ENCODE results near the gene PRH2.

The PRH2 gene

DNA sequence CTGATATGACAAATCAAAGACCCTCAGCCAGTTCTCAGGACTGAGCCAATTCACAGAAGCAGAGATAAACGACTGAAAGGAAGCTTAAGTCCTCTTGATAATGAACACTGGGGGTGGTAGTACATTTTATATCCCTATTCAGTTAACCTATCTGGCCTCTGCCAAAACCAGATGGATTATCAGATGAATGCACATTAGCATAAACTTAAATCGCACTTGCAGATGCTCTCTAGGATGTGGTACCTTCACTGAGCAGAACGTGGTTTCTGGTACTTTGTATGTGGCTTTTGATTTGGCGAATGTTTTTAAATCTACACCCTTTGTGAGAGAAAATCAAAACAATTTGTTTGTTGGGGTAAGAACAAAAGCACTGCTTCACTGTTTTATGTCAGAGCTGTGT lies 31.2 kb downstream of the PRH2 start:
- no peak for DNase-seq (ENCODE audit: low read depth)

DNA sequence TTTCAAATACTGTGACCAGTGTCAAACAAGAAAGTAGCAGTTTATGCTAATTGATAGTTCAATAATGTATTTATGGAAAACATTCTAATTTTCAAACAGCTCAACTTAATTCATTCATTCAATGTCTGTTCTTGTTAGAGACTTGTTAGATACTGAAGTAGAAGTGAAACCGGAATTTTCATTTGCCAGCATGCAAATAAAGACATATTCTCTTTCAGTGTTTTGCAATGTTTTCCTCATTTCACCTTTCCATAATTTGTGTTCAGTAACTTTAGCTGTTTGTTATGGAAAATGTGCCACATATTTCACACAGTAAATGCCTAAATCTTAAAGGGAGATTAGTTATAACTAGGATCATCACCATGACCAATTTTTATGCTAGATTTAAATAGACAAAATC lies 36.4 kb downstream of the PRH2 start:
- DNase-seq (ENCODE audit: low read depth), result no peak

DNA sequence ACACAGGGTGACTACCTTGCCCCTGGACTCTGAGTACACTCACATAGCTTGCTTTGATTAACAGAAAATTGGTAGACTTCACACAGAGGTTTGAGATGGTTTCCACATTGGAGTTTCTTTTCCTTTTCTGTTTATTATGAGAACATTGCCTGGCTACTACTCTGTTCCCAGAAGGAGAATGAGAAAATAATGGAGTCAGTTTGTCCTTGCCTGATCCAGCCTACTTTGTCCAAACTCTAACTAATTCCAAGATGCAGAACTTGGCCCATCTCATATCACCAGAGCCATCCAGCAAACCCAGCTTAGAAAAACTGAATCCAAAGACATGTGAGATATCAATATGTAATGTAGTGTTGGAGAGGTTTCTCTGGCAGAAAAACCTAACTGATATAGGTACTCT lies 37.3 kb downstream of the PRH2 start:
- DNase-seq (ENCODE audit: low read depth), result no peak

DNA sequence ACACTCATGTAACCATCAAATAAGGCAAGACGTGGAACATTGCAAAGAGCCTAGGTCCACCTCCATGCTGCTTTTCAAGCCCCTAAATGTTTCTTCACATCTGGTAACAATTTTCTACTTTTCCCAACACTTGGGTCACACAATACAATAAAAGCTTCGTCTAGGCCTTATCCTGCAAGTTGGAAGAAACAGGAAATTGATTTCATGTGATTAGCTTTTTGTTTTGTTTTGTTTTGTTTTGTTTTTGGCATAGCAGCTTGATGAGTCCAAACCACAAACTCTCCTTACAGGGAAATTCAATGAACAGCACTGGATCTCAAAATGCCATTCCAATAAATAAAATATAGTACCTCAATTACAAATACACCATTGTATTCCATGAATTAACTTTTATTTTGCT lies 38.4 kb downstream of the PRH2 start:
- DNase-seq (ENCODE audit: low read depth), result peak; percentile 68

DNA sequence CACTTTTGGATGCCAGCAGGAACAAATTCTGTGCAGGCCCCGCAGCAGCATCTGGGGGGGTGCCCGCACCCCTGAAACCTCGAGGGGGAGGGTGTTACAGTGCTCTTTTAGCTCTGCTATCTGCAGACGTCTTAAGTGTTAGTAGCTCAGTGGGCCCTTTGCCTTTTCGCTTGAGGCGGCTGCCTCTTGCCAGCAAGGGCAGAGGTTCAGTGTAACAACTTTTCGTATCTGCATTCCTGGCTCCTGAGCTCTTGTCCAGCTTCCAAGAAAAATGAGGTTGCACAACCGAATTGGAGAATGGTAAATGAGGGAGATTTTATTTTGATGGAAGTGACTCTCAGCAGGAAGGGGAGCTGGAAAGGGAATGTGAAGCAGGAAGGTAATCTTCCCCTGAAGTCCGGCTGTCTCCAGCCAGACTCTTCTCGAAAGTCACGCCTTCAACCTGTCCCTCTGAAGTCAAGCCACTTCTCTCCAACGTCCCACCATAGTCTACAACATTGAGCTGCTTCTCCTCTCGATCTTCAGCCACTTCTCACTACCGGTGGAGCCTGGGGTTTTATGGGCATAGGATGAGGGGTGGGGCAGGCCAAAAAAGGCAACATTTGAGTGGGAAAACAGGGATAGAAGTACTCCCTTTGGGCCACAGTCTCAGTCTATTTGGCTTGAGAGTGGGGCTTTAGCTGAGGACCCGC lies 39.9 kb downstream of the PRH2 start:
- peak; percentile 78 for DNase-seq (ENCODE audit: low read depth)

DNA sequence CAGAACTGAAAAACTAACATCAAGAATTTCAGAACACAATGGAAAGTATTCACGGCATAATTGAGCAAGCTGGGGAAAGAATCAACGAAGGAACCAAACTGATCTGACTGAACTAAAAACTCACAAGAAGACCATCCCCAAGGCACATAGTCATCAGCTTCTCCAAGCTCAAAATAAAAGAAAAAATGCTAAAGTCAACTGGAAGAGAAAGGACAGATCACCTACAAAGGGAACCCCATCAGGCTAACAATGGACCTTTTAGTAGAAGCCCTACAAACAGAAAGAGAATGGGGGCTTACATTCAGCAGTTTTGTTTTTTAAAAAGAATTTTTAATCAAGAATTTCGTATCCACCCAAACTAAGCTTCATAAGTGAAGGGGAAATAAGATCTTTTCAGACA lies 45.9 kb downstream of the PRH2 start:
- DNase-seq (ENCODE audit: low read depth), result no peak

DNA sequence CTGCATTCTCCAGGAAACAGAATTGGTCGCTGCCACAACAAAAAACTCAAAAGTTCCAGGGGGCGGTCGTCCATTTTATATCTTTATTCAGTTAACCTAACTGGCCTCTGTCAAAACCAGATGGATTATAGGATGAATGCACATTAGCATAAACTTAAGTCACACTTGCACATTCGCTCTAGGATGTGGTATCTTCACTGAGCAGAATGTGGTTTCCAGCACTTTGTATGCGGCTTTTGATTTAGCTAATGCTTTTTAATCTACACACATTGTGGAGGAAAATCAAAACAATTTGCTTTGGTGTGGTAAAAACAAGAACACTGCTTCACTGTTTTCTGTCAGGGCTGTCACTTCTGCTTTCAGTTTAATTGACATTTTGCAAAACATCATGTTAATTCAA lies 53.2 kb downstream of the PRH2 start:
- DNase-seq (ENCODE audit: low read depth), result no peak

Data from fibroblast of the conjunctiva (primary cell).